D341Med (cell line): ENCODE measurements around the gene DYNC1H1.

Experiments
- DNase-seq: peaks from one replicate; pipeline ENCODE4 v3.0.0; 2012; ENCODE audit warnings: low spot score

Gene DYNC1H1

DNA sequence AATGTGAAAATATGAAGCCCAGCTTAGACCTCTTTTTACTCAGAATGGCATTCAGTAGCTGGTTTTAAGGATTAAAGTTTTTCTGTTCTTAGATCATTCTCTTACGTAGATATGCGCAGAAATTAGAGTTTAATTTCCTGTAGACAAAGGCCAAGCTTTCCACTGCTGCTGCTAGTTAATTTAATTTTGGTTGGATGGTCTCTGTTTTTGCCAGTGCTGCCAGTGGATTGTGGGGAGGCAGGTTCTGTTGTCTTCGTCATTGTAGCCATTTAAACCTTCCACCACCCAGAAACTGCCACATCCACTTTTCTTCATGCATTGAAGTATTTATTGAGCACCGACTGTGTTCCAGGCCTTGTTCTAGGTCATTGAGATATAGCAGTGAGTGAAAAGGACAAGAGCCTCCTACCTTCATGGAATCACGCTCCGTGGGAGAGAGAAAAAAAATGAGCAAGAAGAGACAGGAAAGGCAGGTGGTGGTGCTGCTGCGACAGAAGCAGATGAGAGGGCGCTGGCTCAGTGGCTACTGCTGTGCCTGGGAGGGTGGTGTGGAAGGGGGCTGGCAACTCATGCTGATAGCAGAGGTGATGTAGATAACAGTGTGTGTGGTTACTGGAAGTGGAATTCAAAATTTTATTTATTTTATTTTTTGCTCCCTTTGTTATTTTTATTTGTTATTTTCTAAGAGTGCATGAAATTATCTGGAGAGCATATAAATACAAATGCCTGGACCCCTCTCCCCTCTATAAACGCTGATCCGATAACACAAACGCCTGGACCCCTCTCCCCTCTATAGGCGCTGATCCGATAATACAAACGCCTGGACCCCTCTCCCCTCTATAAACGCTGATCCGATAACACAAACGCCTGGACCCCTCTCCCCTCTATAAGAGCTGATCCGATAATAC lies 33.3 kb downstream of the DYNC1H1 start:
- no peak for DNase-seq

DNA sequence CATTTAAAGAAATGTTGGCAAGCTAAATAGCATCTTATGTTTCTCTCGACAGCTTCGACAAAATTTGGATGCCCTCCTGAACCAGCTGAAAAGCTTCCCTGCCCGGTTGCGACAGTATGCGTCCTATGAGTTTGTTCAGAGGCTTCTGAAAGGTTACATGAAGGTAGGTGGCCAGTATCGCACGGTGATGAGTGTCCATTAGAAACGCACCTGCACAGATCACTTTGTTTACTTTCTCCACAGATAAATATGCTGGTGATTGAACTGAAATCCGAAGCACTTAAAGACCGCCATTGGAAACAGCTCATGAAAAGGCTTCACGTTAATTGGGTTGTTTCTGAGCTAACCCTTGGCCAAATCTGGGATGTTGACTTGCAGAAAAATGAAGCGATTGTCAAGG lies 36.5 kb downstream of the DYNC1H1 start:
- no peak for DNase-seq

DNA sequence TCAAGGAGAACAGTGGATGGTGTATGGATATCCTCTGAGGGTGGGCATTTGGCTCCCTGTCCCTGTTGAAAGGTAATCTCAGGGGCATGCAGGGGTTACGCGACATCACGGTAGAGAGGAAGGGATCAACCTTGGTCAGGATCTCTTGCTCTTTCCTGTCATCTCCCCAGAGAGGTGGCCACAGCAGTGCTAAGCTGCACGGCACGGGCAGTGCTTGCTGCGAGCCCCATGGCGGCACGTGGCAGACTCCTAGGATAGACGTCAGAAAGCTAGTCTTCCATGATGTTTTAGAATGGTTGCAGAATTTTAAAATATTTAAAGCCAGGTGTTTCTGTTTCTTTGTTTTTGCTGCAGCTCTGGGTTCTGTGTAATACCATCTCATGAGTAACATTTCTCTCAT lies 41.0 kb downstream of the DYNC1H1 start:
- no peak for DNase-seq

DNA sequence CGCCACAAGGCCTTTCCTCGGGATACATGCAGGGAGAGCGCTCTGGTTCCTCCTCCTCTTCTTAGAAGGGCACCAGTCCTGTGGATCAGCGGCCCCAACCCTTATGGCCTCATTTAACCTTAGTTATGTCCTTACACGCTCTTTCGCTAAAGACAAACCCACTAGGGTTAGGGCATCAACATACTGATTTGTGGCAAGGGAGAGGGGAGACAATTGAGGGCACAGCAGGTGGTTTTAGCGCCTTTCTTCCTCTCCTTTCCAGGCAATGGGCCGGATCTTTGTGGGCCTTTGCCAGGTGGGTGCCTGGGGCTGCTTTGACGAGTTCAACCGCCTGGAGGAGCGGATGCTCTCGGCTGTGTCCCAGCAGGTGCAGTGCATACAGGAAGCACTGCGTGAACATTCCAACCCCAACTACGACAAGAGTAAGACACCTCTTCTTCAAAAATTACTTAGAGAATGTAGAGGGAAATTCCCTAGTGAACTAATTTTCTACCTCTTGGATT lies 43.6 kb downstream of the DYNC1H1 start:
- no peak for DNase-seq

DNA sequence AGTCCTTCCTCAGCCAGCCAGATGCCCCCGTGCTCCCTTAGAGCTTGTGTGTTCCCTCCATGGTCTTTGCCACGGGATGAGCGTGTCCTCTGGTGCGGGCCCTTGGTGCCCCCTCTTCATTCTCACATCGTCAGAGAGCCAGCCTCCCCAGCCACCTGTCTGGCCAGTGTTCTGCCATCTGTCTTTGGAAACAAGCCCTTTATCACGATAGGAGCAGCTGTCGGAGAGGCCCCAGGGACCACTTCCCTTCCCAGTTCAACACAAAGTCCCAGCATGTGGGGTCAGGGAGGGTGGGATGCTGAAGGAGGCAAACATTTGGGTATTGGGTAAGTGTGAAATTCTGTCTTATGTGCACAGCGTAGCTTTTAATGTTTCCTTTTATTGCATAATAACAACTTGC lies 44.5 kb downstream of the DYNC1H1 start:
- peak; percentile 55 for DNase-seq

DNA sequence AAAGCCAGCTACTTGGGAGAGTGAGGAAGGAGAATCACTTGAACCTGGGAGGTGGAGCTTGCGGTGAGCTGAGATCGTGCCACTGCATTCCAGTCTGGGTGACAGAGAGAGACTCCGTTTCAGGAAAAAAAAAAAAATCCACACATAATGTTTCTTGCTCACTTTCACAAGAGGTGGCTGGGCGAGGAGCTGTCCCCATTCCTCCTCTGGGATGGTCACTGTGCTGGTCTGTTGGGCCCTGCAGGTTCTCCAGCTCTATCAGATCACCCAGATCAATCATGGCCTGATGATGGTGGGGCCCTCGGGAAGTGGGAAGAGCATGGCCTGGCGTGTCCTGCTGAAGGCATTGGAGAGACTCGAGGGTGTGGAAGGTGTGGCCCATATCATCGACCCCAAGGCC lies 47.3 kb downstream of the DYNC1H1 start:
- no peak for DNase-seq

DNA sequence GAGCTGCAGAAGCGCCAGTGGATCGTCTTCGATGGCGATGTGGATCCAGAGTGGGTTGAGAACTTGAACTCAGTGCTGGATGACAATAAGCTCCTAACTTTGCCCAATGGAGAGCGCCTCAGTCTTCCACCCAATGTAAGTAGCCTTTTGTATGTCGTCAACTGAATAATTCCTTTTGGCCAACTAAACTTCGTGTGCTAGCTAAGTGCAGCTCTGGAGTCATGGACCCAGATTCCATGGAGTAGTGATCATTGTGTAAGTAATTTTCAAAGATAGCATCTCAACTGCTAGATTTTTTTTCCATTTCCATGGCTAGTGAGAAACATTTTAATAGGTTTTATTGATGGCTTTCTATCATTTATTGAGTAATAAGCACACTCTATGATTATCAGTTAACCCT lies 48.0 kb downstream of the DYNC1H1 start:
- DNase-seq = no peak

DNA sequence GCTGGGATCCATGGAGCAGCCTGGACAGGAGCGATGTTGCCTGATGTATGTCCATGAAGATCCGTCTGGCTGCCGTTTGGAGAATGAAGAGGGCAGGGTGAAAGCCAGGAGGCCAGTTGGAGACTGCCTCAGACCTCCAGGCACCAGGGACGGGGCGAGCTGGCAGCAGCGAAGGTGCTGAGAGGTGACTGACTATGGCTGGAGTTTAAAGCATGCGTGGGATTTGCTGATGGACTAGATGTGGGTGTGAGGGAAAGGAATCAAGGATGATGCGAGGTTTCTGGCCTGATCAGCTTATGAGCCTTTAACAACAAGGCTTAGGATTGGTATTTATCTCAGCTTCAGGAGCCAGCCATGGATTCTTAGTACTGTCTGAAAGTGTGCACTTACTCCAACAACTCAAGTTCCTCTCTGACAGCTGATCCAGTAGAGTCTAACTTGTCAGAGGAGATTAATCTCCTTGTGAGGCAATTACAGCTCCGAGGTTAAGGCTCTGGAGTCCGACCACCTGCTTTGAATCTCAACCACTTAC lies 49.4 kb downstream of the DYNC1H1 start:
- DNase-seq = no peak

DNA sequence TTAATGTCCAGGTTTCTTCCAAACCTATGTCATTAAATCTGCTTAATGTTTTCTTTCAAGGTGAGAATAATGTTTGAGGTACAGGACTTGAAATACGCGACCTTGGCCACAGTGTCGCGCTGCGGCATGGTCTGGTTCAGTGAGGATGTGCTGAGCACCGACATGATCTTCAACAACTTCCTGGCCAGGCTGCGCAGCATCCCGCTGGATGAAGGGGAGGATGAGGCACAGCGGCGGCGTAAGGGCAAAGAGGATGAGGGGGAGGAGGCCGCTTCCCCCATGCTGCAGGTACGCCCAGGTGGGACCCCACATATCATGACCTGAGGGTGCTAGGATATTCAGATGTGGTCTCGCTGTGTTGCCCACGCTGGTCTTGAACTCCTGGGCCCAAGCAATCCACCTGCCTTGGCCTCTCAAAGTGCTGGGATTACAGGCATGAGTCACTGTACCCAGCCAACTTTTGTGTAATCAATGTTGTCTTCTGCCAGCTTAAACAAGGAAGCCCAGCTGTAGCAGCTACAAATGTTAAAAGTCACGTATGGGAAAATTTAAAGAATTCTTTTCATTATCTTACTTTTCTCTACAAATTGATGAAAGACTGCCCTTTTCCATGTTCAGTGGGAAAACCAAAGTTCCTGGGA lies 50.8 kb downstream of the DYNC1H1 start:
- DNase-seq = no peak

DNA sequence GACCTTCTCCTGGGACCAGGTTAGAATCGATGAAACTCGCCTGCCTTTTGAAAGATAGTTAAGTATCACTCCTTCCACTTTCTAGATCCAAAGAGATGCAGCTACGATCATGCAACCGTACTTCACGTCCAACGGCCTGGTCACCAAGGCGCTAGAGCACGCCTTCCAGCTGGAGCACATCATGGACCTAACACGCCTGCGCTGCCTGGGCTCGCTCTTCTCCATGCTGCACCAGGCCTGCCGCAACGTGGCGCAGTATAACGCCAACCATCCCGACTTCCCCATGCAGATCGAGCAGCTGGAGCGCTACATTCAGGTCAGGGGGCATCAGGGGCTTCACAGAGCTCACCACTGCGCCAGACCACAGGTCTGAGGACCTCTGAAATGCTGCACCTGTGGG lies 51.4 kb downstream of the DYNC1H1 start:
- no peak for DNase-seq

DNA sequence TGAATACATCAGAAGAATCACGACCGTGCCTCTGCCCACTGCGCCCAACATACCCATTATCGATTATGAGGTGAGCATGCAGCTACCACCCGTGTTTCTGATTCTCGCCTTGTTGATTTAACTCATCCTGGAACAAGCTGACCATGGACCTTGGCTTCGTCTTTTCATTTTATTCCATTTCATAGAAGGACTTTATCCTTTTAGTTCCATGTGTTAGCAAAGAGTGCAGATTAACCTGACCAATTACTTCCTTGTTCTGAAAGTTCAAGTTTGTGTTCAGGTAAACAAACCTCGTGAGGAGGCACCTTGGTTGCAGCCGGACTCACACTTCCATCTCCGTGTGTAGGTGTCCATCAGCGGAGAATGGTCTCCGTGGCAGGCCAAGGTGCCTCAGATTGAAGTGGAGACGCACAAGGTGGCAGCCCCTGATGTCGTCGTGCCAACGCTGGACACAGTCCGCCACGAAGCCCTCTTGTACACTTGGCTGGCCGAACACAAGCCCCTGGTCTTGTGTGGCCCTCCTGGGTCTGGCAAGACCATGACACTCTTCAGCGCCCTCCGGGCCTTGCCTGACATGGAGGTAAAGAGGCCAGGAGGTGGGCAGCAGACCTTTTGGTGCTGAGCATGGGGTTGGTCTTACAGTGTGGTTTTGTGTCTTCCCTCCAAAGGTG lies 52.2 kb downstream of the DYNC1H1 start:
- DNase-seq = no peak

DNA sequence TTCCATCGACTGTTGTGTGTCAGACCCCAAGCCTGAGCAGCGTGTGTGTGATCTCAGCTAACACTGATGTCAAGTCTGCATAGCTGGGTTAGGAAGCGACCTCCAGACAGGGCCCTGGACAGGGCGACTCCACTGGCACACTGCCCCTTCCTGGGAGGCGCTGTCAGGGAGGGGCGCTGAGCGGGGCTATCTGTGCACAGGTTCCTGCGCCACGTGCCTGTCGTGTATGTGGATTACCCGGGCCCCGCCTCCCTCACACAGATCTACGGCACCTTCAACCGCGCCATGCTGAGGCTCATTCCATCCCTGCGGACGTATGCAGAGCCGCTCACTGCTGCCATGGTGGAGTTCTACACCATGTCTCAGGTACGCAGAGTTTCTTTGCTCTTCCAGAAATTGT lies 53.9 kb downstream of the DYNC1H1 start:
- DNase-seq = no peak

DNA sequence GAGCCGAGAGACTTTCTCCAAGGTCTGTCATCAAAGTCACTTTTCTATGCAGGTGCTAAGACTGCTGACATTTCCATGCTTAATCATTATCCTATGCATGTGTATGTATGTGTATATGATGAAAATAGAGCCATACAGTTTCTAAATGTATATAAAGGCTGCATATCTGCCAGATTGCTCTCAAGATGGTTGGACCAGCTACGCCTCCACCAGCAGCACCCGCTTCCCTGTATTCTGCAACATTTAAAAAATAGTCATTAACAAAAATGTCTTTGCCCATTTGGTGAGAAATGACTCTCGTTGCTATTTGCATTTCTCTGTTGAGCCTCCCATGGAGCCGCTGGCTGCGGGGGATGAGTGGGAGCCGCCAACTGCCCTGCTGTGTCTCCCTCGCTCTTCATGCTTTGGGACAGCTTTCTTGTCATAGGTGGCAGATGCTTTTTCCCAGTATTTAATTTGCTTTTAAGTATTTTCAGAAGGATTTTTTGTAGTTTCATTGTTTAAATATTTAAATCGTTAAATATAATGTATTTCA lies 54.7 kb downstream of the DYNC1H1 start:
- DNase-seq = no peak

DNA sequence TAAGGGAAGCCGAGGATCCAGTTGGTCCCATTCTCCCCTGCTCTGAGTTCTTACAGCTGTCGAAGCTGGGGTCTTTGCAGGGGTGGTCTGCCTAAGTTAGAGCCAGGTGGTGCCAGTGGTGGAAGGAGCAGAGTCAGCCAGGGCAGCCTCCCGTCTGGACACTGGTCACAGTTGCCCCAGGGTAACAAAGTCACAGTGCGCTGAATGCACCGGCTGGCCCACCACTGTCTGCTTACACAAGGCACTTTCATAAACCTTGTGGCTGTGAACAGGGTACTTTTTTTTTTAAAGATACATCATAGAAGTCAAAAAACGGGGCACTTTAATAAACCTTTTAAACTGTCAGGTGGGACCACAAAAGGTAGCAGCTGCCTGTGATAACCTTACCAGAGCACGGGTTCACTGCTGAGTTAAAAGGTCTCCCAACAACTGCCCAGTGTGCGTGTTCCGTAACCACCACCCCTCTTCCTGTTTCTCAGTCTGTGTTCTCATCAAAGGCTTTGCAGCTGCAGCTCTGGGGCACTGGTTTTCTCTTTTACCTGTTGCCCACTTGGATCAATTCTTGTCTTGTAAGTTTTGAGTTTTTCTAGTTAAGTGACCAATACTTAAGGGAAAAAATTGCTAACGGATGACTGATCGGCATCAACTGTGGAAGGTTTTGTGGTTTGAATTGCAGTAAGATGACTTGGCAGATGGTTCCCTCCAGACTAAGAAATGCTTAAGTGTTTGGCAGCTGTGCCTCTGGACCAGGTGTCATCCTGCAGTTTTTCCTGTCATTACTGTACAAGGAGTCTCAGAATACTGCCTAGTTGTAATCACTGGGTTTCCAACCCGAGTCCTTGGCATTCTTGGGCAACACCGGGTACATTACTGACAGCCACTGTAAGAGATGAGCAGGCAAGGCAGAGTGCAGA lies 55.9 kb downstream of the DYNC1H1 start:
- DNase-seq = no peak

DNA sequence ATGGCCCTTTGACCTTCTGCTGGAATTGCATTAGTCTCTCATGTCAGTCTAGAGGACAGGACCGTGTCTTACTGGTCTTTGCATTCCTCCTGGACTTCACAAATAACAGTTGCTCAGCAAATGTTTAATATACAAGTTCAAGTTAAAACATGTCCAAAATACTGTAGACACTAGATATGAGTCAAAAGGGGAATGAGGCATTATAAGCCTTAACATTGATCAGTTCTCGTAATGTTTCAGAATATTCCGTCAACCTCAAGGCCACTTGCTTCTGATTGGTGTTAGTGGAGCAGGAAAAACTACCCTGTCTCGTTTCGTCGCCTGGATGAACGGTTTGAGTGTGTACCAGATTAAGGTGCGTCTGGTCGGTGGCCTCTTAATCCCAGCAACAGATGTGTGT lies 62.6 kb downstream of the DYNC1H1 start:
- no peak for DNase-seq

DNA sequence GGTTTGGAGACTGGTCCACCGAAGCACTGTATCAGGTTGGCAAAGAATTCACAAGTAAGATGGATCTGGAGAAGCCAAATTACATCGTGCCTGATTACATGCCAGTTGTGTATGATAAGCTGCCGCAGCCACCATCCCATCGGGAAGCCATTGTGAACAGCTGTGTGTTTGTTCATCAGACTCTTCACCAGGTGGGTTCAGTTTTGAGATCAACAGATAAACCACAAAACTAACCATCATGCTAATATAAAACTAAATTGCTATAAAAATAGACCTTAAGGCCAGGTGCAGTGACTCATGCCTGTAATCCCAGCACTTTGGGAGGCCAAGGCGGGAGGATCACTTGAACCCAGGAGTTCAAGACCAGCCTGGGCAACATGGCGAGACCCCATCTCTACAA lies 63.6 kb downstream of the DYNC1H1 start:
- DNase-seq = no peak

DNA sequence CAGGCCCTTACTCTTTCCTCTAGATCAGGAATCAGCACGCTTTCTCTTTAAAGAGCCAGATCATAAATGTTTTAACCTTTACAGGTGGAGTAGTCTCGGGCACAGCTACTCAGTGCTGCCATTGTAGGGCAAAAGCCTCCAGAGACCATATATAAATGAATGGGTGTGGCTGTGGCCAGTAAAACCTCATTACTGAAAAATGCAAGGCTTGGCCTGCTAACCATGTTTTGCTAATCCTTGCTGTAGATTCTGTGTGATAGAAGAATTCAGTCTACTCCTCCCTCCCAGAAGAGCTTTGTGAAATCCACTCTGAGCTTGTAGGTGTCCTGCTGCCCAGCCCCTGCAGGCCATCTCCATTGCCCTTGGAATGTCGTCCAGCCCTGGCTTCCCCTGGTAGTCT lies 64.4 kb downstream of the DYNC1H1 start:
- DNase-seq = no peak

DNA sequence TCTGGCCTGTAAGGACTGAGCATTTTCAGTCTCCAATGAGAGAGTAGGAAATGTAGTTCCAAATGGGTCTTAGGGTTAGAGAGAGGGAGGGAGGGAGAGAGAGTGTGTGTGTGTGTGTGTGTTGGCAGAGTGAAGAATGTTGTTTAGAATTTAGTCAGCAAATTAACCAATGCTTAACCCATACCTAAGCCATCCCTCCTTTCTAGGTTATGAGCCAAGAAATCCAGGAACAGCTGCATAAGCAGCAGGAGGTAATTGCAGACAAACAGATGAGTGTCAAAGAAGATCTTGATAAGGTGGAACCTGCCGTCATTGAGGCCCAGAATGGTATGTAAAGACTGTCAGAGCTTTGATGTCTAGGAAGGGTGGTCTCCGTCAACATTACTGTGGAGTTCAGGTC lies 65.6 kb downstream of the DYNC1H1 start:
- DNase-seq = no peak

DNA sequence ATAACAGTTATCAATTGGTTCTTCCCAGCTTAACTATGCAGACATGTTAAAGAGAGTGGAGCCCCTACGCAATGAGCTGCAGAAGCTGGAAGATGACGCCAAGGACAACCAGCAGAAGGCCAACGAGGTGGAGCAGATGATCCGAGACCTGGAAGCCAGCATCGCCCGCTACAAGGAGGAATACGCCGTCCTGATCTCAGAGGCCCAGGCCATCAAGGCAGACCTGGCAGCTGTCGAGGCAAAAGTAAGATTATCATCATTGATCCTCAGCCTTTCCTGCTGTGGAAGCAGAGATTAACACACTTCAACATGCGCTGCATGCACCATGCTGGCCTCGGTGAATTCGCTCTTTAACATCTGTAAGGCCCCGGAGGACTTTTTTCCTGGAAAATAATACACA lies 68.9 kb downstream of the DYNC1H1 start:
- DNase-seq = no peak

DNA sequence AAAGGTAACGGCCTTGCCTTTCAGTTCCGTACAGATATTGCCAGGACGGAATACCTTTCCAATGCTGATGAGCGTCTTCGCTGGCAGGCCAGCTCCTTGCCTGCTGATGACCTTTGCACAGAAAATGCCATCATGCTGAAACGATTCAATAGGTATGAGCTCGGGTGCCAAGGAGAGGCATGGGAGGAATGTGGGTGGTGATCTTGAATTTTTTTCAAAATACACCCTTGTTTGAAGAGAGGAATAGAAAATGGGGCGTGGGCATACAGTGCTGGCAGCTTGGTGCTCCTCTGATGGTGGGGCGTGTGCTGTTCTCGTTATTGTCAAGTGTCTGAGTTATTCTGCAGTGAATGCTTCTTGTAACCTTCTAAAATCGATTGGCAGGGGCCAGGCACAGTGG lies 69.9 kb downstream of the DYNC1H1 start:
- DNase-seq = no peak

DNA sequence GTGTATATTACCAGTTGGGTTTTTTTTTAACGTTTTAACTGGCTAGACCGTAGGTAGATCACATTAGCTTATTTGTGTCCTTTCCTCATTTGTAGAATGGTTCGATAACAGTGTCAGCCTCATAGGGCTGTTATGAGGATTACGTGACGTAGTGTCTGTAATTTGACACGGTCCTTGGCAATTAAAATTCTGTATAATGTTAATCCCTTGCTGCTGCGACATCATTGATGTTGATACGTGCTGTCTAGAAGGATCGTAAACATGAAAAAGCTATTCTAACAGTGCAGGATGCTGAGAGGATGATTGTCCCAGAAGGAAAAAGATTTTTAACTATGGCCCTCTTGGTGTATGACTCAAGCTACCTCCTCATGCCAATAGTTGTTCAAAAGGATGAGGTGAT lies 71.5 kb downstream of the DYNC1H1 start:
- no peak for DNase-seq
